Stomach (tissue), 4 donors: ENCODE data around the gene ITGB4.

Source experiments
- EP300 ChIP-seq: sonication (generic); formaldehyde crosslinking; IDR thresholded peaks from one replicate; pipeline ENCODE4 v1.6.1; 2017; ENCODE audit warnings: antibody characterized with exemption
- POLR2A ChIP-seq, 4 donors: fragments of 450-650 bp; IDR thresholded peaks; one replicate each; pipeline ENCODE4 v1.6.1; 2016; ENCODE audit warnings: antibody characterized with exemption in 4 of 4, control low read depth in 2 of 4, mild to moderate bottlenecking in 1 of 4, moderate library complexity in 1 of 4
- POLR2AphosphoS5 ChIP-seq, 3 donors: sonication (generic); formaldehyde crosslinking; IDR thresholded peaks; one replicate each; pipeline ENCODE4 v1.6.1; 2016; ENCODE audit warnings: antibody characterized with exemption in 3 of 3
- TF ChIP-seq, protein P1 (sequence below), 7 experiments: fragments of 450-650 bp in 4 of 7; fragments of 200-600 bp in 3 of 7; sonication (generic) in 3 of 7; IDR thresholded peaks; one replicate each; pipeline ENCODE4 v1.5.1; 2016 to 2019; ENCODE audit warnings: antibody characterized with exemption in 7 of 7, control low read depth in 2 of 7, mild to moderate bottlenecking in 1 of 7

DNA sequence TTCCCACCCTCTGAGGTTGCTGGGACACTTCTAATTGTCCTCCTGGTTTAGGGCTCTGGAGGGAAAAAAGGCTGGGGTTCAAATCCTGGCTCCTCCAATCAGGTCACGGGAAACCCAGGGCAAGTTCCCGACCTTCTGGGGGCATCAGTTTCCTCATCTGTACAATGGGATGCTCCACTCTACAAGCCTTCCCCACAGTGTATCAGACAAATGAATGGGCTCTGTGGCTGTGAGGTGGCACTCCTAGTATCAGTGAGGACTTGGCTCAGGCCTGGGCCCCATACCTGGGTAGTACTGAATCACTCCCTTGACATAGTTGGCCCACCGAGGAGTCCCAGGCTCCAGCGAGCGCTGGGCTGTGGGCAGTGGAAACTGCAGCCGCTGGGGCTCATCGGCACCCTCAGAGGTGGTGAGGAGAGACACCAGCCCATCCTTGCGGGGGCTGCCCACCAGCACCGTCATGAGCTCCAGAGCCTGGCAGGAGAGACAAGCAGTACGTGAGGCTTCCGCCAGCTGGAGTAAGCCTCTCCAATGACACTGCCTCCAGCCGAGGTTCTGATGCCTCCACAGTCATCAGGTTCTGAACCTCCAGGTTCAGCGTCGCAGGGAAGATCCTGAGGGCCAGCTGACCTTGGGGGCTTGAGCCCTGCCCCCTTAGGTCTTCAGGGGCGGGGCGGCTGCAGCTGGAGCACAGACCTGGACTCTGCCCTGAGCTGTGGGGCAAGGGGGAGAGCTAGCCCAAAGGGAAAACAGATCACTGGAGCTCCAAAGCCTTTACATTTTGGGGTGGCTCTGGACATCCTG, 42.6 kb downstream of the ITGB4 start:
- TF ChIP-seq, protein P1, sequence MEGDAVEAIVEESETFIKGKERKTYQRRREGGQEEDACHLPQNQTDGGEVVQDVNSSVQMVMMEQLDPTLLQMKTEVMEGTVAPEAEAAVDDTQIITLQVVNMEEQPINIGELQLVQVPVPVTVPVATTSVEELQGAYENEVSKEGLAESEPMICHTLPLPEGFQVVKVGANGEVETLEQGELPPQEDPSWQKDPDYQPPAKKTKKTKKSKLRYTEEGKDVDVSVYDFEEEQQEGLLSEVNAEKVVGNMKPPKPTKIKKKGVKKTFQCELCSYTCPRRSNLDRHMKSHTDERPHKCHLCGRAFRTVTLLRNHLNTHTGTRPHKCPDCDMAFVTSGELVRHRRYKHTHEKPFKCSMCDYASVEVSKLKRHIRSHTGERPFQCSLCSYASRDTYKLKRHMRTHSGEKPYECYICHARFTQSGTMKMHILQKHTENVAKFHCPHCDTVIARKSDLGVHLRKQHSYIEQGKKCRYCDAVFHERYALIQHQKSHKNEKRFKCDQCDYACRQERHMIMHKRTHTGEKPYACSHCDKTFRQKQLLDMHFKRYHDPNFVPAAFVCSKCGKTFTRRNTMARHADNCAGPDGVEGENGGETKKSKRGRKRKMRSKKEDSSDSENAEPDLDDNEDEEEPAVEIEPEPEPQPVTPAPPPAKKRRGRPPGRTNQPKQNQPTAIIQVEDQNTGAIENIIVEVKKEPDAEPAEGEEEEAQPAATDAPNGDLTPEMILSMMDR (IDR thresholded peaks at IDR 0.05) = no peak
- TF ChIP-seq POLR2A (IDR thresholded peaks at IDR 0.05) = no peak
- no peak for TF ChIP-seq EP300
- no peak for TF ChIP-seq POLR2AphosphoS5 (IDR thresholded peaks at IDR 0.05)
